PC-9 (cell line): ENCODE data around the gene ALB.

Experiments used
- CTCF ChIP-seq: fragments of 200-600 bp; sonication (generic); conservative IDR thresholded peaks from 2 replicates; pipeline ENCODE4 v1.6.1; 2017; ENCODE audit warnings: mixed run types, antibody characterized with exemption, mild to moderate bottlenecking, moderate library complexity
- EZH2 ChIP-seq: fragments of 200-600 bp; sonication (generic); IDR thresholded peaks from 2 replicates; pipeline ENCODE4 v1.8.0; 2017; ENCODE audit warnings: antibody characterized with exemption, low read depth

- no peak for TF ChIP-seq CTCF
- TF ChIP-seq EZH2 = no peak
These were observed 22.9 kb upstream of the ALB start for GRCh38 chr4:73381214-73381613.
